HL-60/S4 treated with phorbol 12-myristate 13-acetate at 8.2 ng/mL for 4 days and 3 days (cell line): ENCODE results near the gene PM20D2.

Experiments
- in situ Hi-C: fragments of 300-500 bp; cut with MboI; formaldehyde crosslinking; loops from 2 replicates; pipeline ENCODE4 v1.15.0; 2022; ENCODE audit warnings: low sequenced_read_pairs

Gene PM20D2

DNA sequence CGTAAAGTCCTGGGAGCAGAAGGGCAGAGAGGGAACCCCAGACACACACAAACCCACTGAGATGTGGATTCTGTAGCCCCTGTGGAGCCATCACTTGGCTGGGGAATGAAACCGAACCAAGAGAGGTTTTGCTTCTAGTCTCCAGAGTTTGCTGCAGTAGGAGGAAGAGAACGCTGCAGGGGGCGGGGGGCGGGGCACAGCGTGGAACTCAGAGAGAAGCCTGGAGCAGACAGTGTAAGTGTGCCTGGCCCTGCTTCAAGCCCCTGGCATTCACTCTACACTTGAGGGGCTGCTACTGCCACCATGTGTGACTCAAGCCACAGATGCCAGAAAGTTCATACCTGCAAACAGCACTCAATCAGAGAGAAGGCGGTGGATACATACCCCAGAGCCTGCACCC lies 52.4 kb downstream of the PM20D2 start:
- in situ Hi-C loops, result no loop called here

DNA sequence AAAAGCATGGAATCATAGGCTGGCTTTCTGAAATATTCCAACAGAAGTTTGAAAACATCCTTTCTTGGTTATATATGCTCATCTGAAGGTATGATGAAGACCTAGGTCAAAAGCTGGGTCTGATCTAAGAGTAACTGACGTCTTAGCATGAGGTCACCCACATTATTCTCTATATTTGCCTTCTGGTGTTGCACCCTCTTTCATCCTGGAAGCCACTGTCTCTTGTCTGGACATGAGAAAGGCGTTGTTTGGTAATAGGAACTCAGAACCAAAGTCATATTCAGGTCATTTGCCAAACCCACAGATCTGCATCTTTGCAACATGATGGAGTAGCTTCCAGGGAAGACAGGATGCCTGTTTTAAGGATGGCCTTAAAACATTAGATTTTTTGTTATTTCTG lies 53.7 kb downstream of the PM20D2 start:
- in situ Hi-C loops, result no loop called here

DNA sequence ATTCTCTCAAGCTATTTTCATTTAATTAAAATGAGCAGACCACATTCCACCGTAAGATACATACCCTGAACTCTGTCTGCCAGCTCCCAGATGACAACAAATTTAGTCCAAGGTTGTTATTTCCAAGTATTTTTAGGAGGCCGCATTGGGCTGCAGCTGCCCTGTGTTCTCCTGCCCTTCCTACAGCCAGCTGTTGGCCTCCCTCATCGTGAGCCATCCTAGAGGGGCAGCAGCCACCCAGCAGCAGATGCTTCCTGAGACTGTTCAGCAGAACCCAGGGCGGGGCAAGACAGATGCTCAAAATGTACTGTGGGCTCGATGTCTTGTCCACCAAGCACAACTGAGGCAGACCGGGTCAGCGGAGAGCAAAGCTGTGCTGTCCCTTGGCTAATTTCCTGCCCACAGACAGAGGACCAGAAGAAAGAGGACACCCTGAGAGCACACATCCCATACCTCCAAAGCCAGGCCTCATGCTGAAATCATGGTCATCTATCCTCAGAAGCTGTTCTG lies 54.9 kb downstream of the PM20D2 start:
- in situ Hi-C loops, result no loop called here

DNA sequence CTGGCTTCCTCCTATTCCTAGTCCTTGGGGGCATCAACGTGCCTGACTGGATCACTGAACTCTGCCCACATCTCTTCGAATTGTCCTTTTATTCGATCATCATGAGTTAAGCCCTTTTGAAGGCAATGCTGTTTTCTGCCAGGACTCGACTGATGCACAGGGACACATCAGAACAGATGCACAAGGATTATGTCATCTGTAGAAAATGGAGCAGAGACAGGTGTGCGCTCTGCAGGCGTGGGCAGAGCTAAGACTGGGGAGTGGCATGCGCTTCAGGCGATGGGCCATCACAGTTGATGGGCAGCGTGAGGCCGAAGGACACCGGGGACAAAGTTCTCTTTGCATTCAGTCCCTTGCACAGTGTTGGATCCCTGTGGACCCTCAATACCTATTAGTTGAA lies 58.2 kb downstream of the PM20D2 start:
- in situ Hi-C loops, result no loop called here

DNA sequence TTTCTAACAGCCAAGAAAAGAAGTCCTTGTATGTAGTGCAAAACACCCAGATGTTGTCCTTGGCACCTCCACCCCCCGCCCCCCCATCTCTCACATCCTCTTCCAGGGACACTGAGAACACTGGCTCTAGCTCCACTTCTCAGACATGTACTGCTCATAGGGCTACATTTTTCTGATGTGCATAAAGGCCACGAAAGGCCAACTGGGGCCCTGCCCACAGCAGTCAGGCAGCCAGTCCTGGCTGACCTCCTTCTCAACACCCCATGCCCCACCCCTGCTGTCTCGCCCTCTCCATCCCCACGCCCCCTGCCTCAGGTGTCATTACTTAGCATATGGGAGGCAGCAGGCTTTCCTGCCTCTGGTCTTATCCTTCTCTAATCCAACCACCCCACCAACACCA lies 60.0 kb downstream of the PM20D2 start:
- in situ Hi-C loops, result no loop called here

DNA sequence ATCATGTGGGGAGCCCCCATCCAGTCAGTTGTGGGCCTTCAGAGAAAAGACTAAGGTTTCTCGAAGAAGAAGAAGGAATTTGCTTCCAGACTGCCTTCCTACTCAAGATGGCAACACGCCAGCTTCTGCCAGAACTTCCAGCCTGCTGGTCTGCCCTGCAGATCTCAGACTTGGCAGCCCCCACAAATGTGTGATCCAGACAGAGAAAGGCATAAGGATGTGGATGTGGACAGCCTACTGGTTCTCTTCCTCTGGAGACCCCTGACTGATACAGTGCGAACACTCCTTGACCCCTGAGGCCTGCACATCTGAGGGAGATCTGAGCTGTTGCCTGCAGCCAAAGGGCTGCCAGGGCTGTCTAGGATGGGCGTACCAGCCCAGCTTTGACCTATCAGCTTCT lies 62.7 kb downstream of the PM20D2 start:
- in situ Hi-C loops, result no loop called here

DNA sequence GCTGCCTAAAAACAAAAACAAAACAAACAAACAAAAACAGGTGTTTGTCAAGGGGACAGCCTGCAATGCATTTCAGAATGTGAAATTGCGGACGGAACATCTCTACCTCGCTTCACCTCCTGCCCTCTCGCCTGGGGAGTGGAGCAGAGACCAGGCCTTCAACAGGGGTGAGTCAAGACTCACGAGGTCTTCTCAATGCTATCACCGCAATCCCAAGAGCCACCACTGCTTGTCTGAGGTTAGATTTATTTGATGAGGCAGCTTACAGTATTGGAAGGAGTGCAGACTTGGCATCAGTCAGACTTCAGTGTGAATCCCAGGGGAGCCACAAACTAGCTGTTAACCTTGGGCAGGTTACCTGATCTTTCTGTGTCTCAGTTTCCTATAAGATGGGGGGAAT lies 63.6 kb downstream of the PM20D2 start:
- in situ Hi-C loops, result no loop called here

DNA sequence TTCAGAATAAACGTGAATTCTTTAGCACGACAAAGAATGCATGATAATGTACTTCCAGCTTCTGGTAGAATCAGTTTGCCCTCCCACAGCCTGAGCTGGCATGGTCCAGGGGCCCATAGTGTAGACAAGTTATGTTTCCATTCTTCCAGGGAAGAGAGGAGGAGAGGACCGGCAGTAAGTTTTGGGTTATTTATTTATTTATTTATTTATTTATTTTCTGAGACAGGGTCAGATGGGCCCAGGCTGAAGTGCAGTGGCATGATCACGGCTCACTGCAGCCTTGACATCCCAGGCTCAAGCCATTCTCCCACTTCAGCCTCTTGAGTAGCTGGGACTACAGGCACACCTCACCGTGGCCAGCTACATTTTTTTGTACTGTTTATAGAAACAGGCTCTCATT lies 66.6 kb downstream of the PM20D2 start:
- in situ Hi-C loops, result no loop called here

DNA sequence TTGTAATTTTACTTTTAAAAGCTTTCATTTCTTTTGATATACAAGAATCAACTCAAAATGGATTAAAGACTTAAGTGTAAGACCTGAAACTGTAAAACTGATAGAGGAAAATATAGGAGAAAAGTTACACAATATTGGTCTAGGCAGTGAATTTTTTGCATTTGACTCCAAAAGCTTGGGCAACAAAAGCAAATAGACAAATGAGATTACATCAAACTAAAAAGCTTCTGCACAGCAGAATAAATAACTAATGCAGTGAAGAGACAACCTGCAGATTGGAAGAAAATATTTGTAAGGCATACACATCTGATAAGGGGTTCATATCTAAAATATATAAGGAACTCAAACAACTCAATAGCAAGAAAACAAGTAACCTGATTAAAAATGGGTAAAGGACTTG lies 68.3 kb downstream of the PM20D2 start:
- in situ Hi-C loops, result no loop called here
